ENCODE data around the gene VAV3. TPM values are rescaled to one million over a fixed set of nuclear protein-coding genes. Genes with fewer than 3 reads are reported as not detected.

The VAV3 gene
- total RNA-seq, 1 donor from 2014 or later = 0.64 TPM

DNA sequence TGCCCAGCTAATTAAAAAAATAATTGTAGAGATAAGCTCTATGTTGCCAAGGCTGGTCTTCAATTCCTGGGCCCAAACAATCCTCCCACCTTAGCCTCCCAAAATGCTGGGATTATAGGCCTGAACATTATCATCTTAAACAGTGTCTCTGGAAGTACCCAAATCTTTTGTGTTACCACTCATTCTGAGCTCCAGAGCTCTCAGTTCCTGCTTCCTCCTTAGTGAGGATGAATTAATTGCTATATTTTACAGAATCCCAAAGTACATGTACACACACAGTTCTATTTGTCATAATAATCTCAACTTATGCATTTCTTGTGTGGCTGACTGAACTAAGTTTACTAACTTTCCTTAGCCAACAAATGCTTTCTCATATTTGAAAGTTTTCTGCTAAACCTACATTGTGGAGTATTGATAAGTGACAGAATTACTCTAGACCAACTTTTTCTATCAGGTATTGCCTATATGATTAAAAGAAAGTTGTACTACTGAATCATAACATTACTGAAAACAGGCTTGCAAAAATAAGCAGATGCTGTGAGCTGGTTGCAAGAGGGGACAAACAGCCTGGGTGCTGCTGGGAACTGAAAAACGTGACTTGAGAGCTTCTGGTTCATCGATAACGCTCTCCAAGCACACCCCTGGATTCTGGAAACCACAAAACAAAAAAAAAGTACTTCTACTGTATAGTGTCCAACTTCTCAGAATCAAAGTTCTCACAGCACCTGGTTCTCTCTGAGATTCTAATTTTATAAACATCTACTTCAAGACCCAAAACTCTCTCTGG is 15.3 kb downstream of the VAV3 start:
- intact Hi-C loops (cut with DNase I) = no loop called here
- no peak overlapping the region for H3K4me3 ChIP-seq
- DNase-seq (ENCODE audit: low spot score in 2 of 2) = no peak
- TF ChIP-seq, protein P1, sequence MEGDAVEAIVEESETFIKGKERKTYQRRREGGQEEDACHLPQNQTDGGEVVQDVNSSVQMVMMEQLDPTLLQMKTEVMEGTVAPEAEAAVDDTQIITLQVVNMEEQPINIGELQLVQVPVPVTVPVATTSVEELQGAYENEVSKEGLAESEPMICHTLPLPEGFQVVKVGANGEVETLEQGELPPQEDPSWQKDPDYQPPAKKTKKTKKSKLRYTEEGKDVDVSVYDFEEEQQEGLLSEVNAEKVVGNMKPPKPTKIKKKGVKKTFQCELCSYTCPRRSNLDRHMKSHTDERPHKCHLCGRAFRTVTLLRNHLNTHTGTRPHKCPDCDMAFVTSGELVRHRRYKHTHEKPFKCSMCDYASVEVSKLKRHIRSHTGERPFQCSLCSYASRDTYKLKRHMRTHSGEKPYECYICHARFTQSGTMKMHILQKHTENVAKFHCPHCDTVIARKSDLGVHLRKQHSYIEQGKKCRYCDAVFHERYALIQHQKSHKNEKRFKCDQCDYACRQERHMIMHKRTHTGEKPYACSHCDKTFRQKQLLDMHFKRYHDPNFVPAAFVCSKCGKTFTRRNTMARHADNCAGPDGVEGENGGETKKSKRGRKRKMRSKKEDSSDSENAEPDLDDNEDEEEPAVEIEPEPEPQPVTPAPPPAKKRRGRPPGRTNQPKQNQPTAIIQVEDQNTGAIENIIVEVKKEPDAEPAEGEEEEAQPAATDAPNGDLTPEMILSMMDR (IDR thresholded peaks at IDR 0.05) = no peak
- no peaks in the 10 kb centered on the region for H3K27me3 ChIP-seq
- H3K27ac ChIP-seq = no peak overlapping the region
- H3K9me3 ChIP-seq = no peaks in the 10 kb centered on the region
- no peaks in the 10 kb centered on the region for H3K36me3 ChIP-seq
- H3K4me1 ChIP-seq = no peaks in the 10 kb centered on the region

DNA sequence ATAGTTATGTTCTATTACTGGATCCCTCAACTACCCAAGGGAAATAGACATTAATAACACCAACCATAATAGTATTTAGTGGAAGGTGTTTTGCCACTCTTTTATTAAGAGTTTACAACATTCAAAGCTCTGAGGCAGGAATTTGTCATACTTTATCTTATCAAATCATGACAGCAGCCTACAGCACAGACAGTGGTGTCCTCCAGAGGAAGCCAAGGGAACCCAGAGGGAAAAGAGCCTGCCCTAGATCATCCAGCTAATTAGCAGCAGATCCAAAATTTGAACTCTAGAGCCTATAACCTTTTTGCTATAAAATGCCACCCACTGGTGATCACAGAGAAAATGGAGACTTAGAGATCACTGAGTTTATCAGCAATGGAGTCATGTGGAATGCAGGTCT is 18.2 kb downstream of the VAV3 start:
- no peak overlapping the region for H3K27ac ChIP-seq
- H3K4me1 ChIP-seq = no peaks in the 10 kb centered on the region
- TF ChIP-seq, protein P1 (IDR thresholded peaks at IDR 0.05) = no peak
- H3K27me3 ChIP-seq = no peaks in the 10 kb centered on the region
- H3K9me3 ChIP-seq = no peaks in the 10 kb centered on the region
- H3K4me3 ChIP-seq = no peak overlapping the region
- intact Hi-C loops (cut with DNase I) = no loop called here
- no peak for DNase-seq (ENCODE audit: low spot score in 2 of 2)
- H3K36me3 ChIP-seq = no peaks in the 10 kb centered on the region

GRCh38 chr1:107943694-107944093 is 21.3 kb downstream of the VAV3 start:
- intact Hi-C loops (cut with DNase I) = no loop called here
- Histone ChIP-seq H3K36me3 (no peaks in the 10 kb centered on the region), H3K9me3 (no peaks in the 10 kb centered on the region), H3K27ac (no peak overlapping the region), H3K4me1 (no peaks in the 10 kb centered on the region), H3K4me3 (no peak overlapping the region), H3K27me3 (no peaks in the 10 kb centered on the region)
- DNase-seq (ENCODE audit: low spot score in 2 of 2) = no peak
- TF ChIP-seq, protein P1 (IDR thresholded peaks at IDR 0.05) = no peak

GRCh38 chr1:107942814-107943213 is 22.2 kb downstream of the VAV3 start:
- Histone ChIP-seq H3K4me3 (no peak overlapping the region), H3K27me3 (no peaks in the 10 kb centered on the region), H3K9me3 (no peaks in the 10 kb centered on the region), H3K27ac (no peak overlapping the region), H3K36me3 (no peaks in the 10 kb centered on the region), H3K4me1 (no peaks in the 10 kb centered on the region)
- TF ChIP-seq, protein P1 (IDR thresholded peaks at IDR 0.05) = no peak
- intact Hi-C loops (cut with DNase I) = no loop called here
- no peak for DNase-seq (ENCODE audit: low spot score in 2 of 2)

DNA sequence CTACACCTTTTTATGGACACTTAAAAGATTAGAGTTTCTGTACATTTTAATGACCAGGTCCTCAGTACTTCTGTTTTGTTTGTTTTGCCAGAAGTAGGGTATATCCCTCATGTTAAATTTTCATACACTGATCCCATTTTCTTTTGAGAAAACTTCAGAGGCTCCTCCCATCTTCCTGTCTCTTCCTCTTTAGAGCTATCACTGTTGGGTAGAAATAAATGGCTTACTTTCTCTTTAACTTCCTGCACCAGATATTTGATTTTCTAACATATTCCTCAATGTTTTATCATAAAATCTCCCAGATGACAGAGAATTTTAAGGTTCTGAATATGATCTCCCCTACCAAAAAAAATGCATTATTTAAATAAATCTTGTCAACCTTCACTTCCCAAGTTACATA is 23.4 kb downstream of the VAV3 start:
- Histone ChIP-seq H3K4me3 (no peak overlapping the region), H3K27me3 (no peaks in the 10 kb centered on the region), H3K27ac (no peak overlapping the region), H3K4me1 (no peaks in the 10 kb centered on the region), H3K9me3 (no peaks in the 10 kb centered on the region), H3K36me3 (no peaks in the 10 kb centered on the region)
- DNase-seq (ENCODE audit: low spot score in 2 of 2) = no peak
- intact Hi-C loops (cut with DNase I) = no loop called here
- TF ChIP-seq, protein P1 (IDR thresholded peaks at IDR 0.05) = no peak

All from ascending aorta (tissue), 2 donors.